ENCODE results near the gene ZNF296. TPM values are rescaled to one million over a fixed set of nuclear protein-coding genes. Genes with fewer than 3 reads are reported as not detected.

The ZNF296 gene
- total RNA-seq, 2 experiments from 2014 or later, result 5.0 to 6.3 TPM

- peaks cover 2% of the 10 kb centered on the region for H3K4me1 Mint-ChIP-seq (ENCODE audit: low read depth)
- POLR2A ChIA-PET, result interaction anchor here (1.2 kb wide), 1 partner anchor 19 kb away, joined by 6 read pairs; the partner anchor contains the start of gene CLASRP
- intact Hi-C loops (cut with micrococcal nuclease), result no loop called here
Observed at GRCh38 chr19:45057444-45057843, 18.8 kb downstream of the ZNF296 start.

GRCh38 chr19:45056831-45057230, 19.4 kb downstream of the ZNF296 start:
- Mint-ChIP-seq H3K27ac (no peak overlapping the region), H3K27me3 (no peaks in the 10 kb centered on the region), H3K4me3 (no peak overlapping the region), H3K9me3 (no peaks in the 10 kb centered on the region), H3K36me3 (ENCODE audit: low read depth) (peaks cover 48% of the 10 kb centered on the region), H3K4me1 (ENCODE audit: low read depth) (peaks cover 2% of the 10 kb centered on the region)
- no peak for DNase-seq
- TF ChIP-seq CTCF (IDR thresholded peaks at IDR 0.05), result no peak
- CTCF ChIA-PET, result interaction anchor here (1.0 to 1.1 kb wide), 2 partner anchors 56 to 68 kb away, joined by 3 read pairs; partner anchors contain the start of gene RELB
- POLR2A ChIA-PET, result interaction anchor here (1.2 kb wide), 1 partner anchor 18 kb away, joined by 6 read pairs; the partner anchor contains the start of gene CLASRP
- intact Hi-C loops (cut with micrococcal nuclease), result no loop called here
- ATAC-seq, result no peak

More at GRCh38 chr19:45057444-45057843, 18.8 kb downstream of the ZNF296 start:
- no peaks in the 10 kb centered on the region for H3K27me3 Mint-ChIP-seq
- H3K9me3 Mint-ChIP-seq, result no peaks in the 10 kb centered on the region
- H3K27ac Mint-ChIP-seq, result no peak overlapping the region
- H3K36me3 Mint-ChIP-seq (ENCODE audit: low read depth), result peaks cover 45% of the 10 kb centered on the region
- CTCF ChIA-PET, result interaction anchor here (1.0 to 1.1 kb wide), 2 partner anchors 57 to 68 kb away, joined by 3 read pairs; partner anchors contain the start of gene RELB
- no peak for TF ChIP-seq CTCF (IDR thresholded peaks at IDR 0.05)
- DNase-seq, result no peak
- H3K4me3 Mint-ChIP-seq, result no peak overlapping the region
- ATAC-seq, result no peak

GRCh38 chr19:45051929-45052579, 24.2 kb downstream of the ZNF296 start:
- Mint-ChIP-seq H3K9me3 (no peaks in the 10 kb centered on the region), H3K27ac (no peak overlapping the region), H3K27me3 (no peaks in the 10 kb centered on the region), H3K36me3 (ENCODE audit: low read depth) (peaks cover 23% of the 10 kb centered on the region), H3K4me3 (no peak overlapping the region), H3K4me1 (ENCODE audit: low read depth) (peaks cover 16% of the 10 kb centered on the region)
- no peak for TF ChIP-seq CTCF (IDR thresholded peaks at IDR 0.05)
- ChIA-PET CTCF (interaction anchor here (1.6 kb wide), 1 partner anchor 51 kb away, joined by 3 read pairs; the partner anchor contains the start of gene RELB), POLR2A (interaction anchor here (1.0 to 1.5 kb wide), 3 partner anchors 11 to 23 kb away, joined by 3 to 5 read pairs (median 4); partner anchors contain the start of gene CLASRP)
- intact Hi-C loops (cut with micrococcal nuclease), result no loop called here
- no peak for DNase-seq
- no peak for ATAC-seq

- no peak for TF ChIP-seq CTCF (IDR thresholded peaks at IDR 0.05)
- no peaks in the 10 kb centered on the region for H3K27me3 Mint-ChIP-seq
- DNase-seq (no peak), ATAC-seq (no peak)
- no peak overlapping the region for H3K27ac Mint-ChIP-seq
- H3K36me3 Mint-ChIP-seq (ENCODE audit: low read depth), result peaks cover 27% of the 10 kb centered on the region
- H3K9me3 Mint-ChIP-seq, result no peaks in the 10 kb centered on the region
- POLR2A ChIA-PET, result interaction anchor here (1.2 to 1.4 kb wide), 2 partner anchors 11 to 18 kb away, joined by 4 to 5 read pairs; partner anchors contain the start of gene CLASRP
- peaks cover 35% of the 10 kb centered on the region for H3K4me1 Mint-ChIP-seq (ENCODE audit: low read depth)
- no peak overlapping the region for H3K4me3 Mint-ChIP-seq
- intact Hi-C loops (cut with micrococcal nuclease), result no loop called here
- CTCF ChIA-PET, result interaction anchor here (1.0 to 1.4 kb wide), 5 partner anchors 10 to 76 kb away, joined by 3 to 8 read pairs (median 3); no protein-coding TSS in a partner anchor
Observed at GRCh38 chr19:45050036-45050435, 26.2 kb downstream of the ZNF296 start.

Measured in activated CD8-positive, alpha-beta T cell treated with anti-CD3 and anti-CD28 coated beads for 36 hours (primary cell).